ENCODE results near the gene VCAN. TPM values are rescaled to one million over a fixed set of nuclear protein-coding genes. Genes with fewer than 3 reads are reported as not detected.

VCAN gene
- total and polyA plus RNA-seq, 3 experiments from 2014 or later: 0.24 to 0.33 TPM; not detected in 1

GRCh38 chr5:83450183-83450966, 21.2 kb upstream of the VCAN start:
- DNase-seq: no peak
- Histone ChIP-seq H3K4me3 (ENCODE audit: low read length) (no peak overlapping the region), H3K36me3 (ENCODE audit: insufficient read depth, low read length) (no peaks in the 10 kb centered on the region), H3K27ac (ENCODE audit: low read depth, low read length) (no peak overlapping the region), H3K9me3 (ENCODE audit: low read length) (no peaks in the 10 kb centered on the region), H3K4me1 (ENCODE audit: insufficient read depth, low read length) (no peaks in the 10 kb centered on the region), H3K27me3 (ENCODE audit: insufficient read depth, low read length, poor library complexity, severe bottlenecking) (no peaks in the 10 kb centered on the region)
- Mint-ChIP-seq H3K27ac (no peak overlapping the region), H3K9me3 (peaks cover 16 to 25% (median 22%) of the 10 kb centered on the region in 5 donors), H3K4me3 (no peak overlapping the region), H3K4me1 (no peaks in the 10 kb centered on the region), H3K36me3 (no peaks in the 10 kb centered on the region), H3K27me3 (peaks cover 7 to 12% of the 10 kb centered on the region in 2 donors)
- ChIA-PET CTCF (no interaction called here), POLR2A (no interaction called here)

- Mint-ChIP-seq H3K27me3 (peaks cover 7 to 12% of the 10 kb centered on the region in 2 donors), H3K4me1 (no peaks in the 10 kb centered on the region), H3K27ac (no peak overlapping the region), H3K9me3 (peaks cover 16 to 27% (median 22%) of the 10 kb centered on the region in 5 donors), H3K4me3 (no peak overlapping the region), H3K36me3 (no peaks in the 10 kb centered on the region)
- Histone ChIP-seq H3K4me1 (ENCODE audit: insufficient read depth, low read length) (no peaks in the 10 kb centered on the region), H3K4me3 (ENCODE audit: low read length) (no peak overlapping the region), H3K36me3 (ENCODE audit: insufficient read depth, low read length) (no peaks in the 10 kb centered on the region), H3K27ac (ENCODE audit: low read depth, low read length) (no peak overlapping the region), H3K9me3 (ENCODE audit: low read length) (no peaks in the 10 kb centered on the region), H3K27me3 (ENCODE audit: insufficient read depth, low read length, poor library complexity, severe bottlenecking) (no peaks in the 10 kb centered on the region)
- ChIA-PET POLR2A (no interaction called here), CTCF (no interaction called here)
- no peak for DNase-seq
Observed at GRCh38 chr5:83450967-83451248, 20.6 kb upstream of the VCAN start.

- Mint-ChIP-seq H3K4me3 (no peak overlapping the region), H3K27ac (peak overlapping the region in 1 of 8 donors; percentile 28), H3K9me3 (peaks cover 20 to 28% (median 22%) of the 10 kb centered on the region in 5 donors), H3K36me3 (no peaks in the 10 kb centered on the region), H3K27me3 (peaks cover 7 to 12% of the 10 kb centered on the region in 2 donors), H3K4me1 (no peaks in the 10 kb centered on the region)
- Histone ChIP-seq H3K9me3 (ENCODE audit: low read length) (no peaks in the 10 kb centered on the region), H3K36me3 (ENCODE audit: insufficient read depth, low read length) (no peaks in the 10 kb centered on the region), H3K4me1 (ENCODE audit: insufficient read depth, low read length) (no peaks in the 10 kb centered on the region), H3K4me3 (ENCODE audit: low read length) (no peak overlapping the region), H3K27ac (ENCODE audit: low read depth, low read length) (no peak overlapping the region), H3K27me3 (ENCODE audit: insufficient read depth, low read length, poor library complexity, severe bottlenecking) (no peaks in the 10 kb centered on the region)
- CTCF ChIA-PET: no interaction called here
- POLR2A ChIA-PET: no interaction called here
- no peak for DNase-seq
Observed at GRCh38 chr5:83451955-83452354, 19.6 kb upstream of the VCAN start.

- no peak overlapping the region for H3K27ac Mint-ChIP-seq
- Histone ChIP-seq H3K9me3 (ENCODE audit: low read length) (no peaks in the 10 kb centered on the region), H3K27me3 (ENCODE audit: insufficient read depth, low read length, poor library complexity, severe bottlenecking) (no peaks in the 10 kb centered on the region), H3K4me1 (ENCODE audit: insufficient read depth, low read length) (no peaks in the 10 kb centered on the region), H3K36me3 (ENCODE audit: insufficient read depth, low read length) (no peaks in the 10 kb centered on the region), H3K4me3 (ENCODE audit: low read length) (no peak overlapping the region), H3K27ac (ENCODE audit: low read depth, low read length) (no peak overlapping the region)
- H3K27me3 Mint-ChIP-seq: peaks cover 7 to 12% of the 10 kb centered on the region in 2 donors
- no peak for DNase-seq
- no peaks in the 10 kb centered on the region for H3K4me1 Mint-ChIP-seq
- ChIA-PET POLR2A (no interaction called here), CTCF (no interaction called here)
- H3K4me3 Mint-ChIP-seq: no peak overlapping the region
- peaks cover 20 to 28% (median 23%) of the 10 kb centered on the region in 5 donors for H3K9me3 Mint-ChIP-seq
- no peaks in the 10 kb centered on the region for H3K36me3 Mint-ChIP-seq
Observed at GRCh38 chr5:83453937-83454336, 17.6 kb upstream of the VCAN start.

GRCh38 chr5:83464261-83464660, 7.3 kb upstream of the VCAN start:
- H3K27ac ChIP-seq (ENCODE audit: low read depth, low read length): no peak overlapping the region
- Mint-ChIP-seq H3K27ac (no peak overlapping the region), H3K9me3 (peaks cover 0 to 5% (median 3%) of the 10 kb centered on the region in 5 donors), H3K27me3 (peaks cover 6 to 43% of the 10 kb centered on the region in 2 donors), H3K36me3 (no peaks in the 10 kb centered on the region), H3K4me3 (no peak overlapping the region), H3K4me1 (no peaks in the 10 kb centered on the region)
- H3K27me3 ChIP-seq (ENCODE audit: insufficient read depth, low read length, poor library complexity, severe bottlenecking): no peaks in the 10 kb centered on the region
- DNase-seq: no peak
- ChIA-PET CTCF (no interaction called here), POLR2A (no interaction called here)
- no peak overlapping the region for H3K4me3 ChIP-seq (ENCODE audit: low read length)
- no peaks in the 10 kb centered on the region for H3K36me3 ChIP-seq (ENCODE audit: insufficient read depth, low read length)
- H3K9me3 ChIP-seq (ENCODE audit: low read length): no peaks in the 10 kb centered on the region
- no peaks in the 10 kb centered on the region for H3K4me1 ChIP-seq (ENCODE audit: insufficient read depth, low read length)

- Mint-ChIP-seq H3K9me3 (peaks cover 0 to 5% (median 3%) of the 10 kb centered on the region in 5 donors), H3K4me3 (no peak overlapping the region), H3K4me1 (peaks cover 9 to 16% (median 10%) of the 10 kb centered on the region in 3 donors), H3K27ac (no peak overlapping the region), H3K27me3 (peaks cover 31 to 75% of the 10 kb centered on the region in 2 donors), H3K36me3 (no peaks in the 10 kb centered on the region)
- no peak for DNase-seq
- H3K36me3 ChIP-seq (ENCODE audit: insufficient read depth, low read length): no peaks in the 10 kb centered on the region
- no peaks in the 10 kb centered on the region for H3K4me1 ChIP-seq (ENCODE audit: insufficient read depth, low read length)
- ChIA-PET CTCF (no interaction called here), POLR2A (no interaction called here)
- H3K9me3 ChIP-seq (ENCODE audit: low read length): no peaks in the 10 kb centered on the region
- H3K27ac ChIP-seq (ENCODE audit: low read depth, low read length): no peak overlapping the region
- H3K4me3 ChIP-seq (ENCODE audit: low read length): no peak overlapping the region
- peaks cover 12% of the 10 kb centered on the region for H3K27me3 ChIP-seq (ENCODE audit: insufficient read depth, low read length, poor library complexity, severe bottlenecking)
Observed at GRCh38 chr5:83467371-83468035, 4.0 kb upstream of the VCAN start.

- H3K27ac Mint-ChIP-seq: no peak overlapping the region
- peaks cover 0 to 4% (median 0%) of the 10 kb centered on the region in 5 donors for H3K9me3 Mint-ChIP-seq
- peaks cover 21 to 31% (median 25%) of the 10 kb centered on the region in 3 donors for H3K4me1 Mint-ChIP-seq
Observed at GRCh38 chr5:83469075-83469474, 2.5 kb upstream of the VCAN start.

GRCh38 chr5:83470526-83471404, 779 bp upstream of the VCAN start:
- peaks cover 25 to 41% (median 33%) of the 10 kb centered on the region in 3 donors for H3K4me1 Mint-ChIP-seq
- H3K4me3 Mint-ChIP-seq: peak overlapping the region in 1 of 7 donors; percentile 53
- Histone ChIP-seq H3K27me3 (ENCODE audit: insufficient read depth, low read length, poor library complexity, severe bottlenecking) (peaks cover 38% of the 10 kb centered on the region), H3K4me3 (ENCODE audit: low read length) (no peak overlapping the region), H3K36me3 (ENCODE audit: insufficient read depth, low read length) (no peaks in the 10 kb centered on the region), H3K27ac (ENCODE audit: low read depth, low read length) (no peak overlapping the region), H3K9me3 (ENCODE audit: low read length) (no peaks in the 10 kb centered on the region), H3K4me1 (ENCODE audit: insufficient read depth, low read length) (peaks cover 11% of the 10 kb centered on the region)
- peaks cover 51 to 88% of the 10 kb centered on the region in 2 donors for H3K27me3 Mint-ChIP-seq
- DNase-seq: no peak
- CTCF ChIA-PET: no interaction called here
- no peak overlapping the region for H3K27ac Mint-ChIP-seq
- peaks cover 0 to 5% (median 0%) of the 10 kb centered on the region in 5 donors for H3K9me3 Mint-ChIP-seq
- no peaks in the 10 kb centered on the region for H3K36me3 Mint-ChIP-seq
- POLR2A ChIA-PET: no interaction called here

More at GRCh38 chr5:83469075-83469474, 2.5 kb upstream of the VCAN start:
- Mint-ChIP-seq H3K4me3 (no peak overlapping the region), H3K27me3 (peaks cover 41 to 87% of the 10 kb centered on the region in 2 donors), H3K36me3 (no peaks in the 10 kb centered on the region)
- Histone ChIP-seq H3K4me1 (ENCODE audit: insufficient read depth, low read length) (peaks cover 8% of the 10 kb centered on the region), H3K36me3 (ENCODE audit: insufficient read depth, low read length) (no peaks in the 10 kb centered on the region), H3K9me3 (ENCODE audit: low read length) (no peaks in the 10 kb centered on the region), H3K27me3 (ENCODE audit: insufficient read depth, low read length, poor library complexity, severe bottlenecking) (peaks cover 25% of the 10 kb centered on the region), H3K27ac (ENCODE audit: low read depth, low read length) (no peak overlapping the region), H3K4me3 (ENCODE audit: low read length) (no peak overlapping the region)
- ChIA-PET CTCF (no interaction called here), POLR2A (no interaction called here)
- DNase-seq: no peak

All from CD8-positive, alpha-beta memory T cell (primary cell).